Right lobe of liver (tissue), 6 donors: ENCODE data around the gene NMNAT2. TPM values are rescaled to one million over a fixed set of nuclear protein-coding genes. Genes with fewer than 3 reads are reported as not detected.

Experiments
- ATAC-seq, 4 donors: fragments of 200-7000 bp; cut with Tn5 transposase; one replicate each; pipeline ENCODE4 v1.9.1; 2020; ENCODE audit warnings: mild to moderate bottlenecking in 4 of 4, moderate library complexity in 4 of 4
- DNase-seq, 3 donors: peaks; one replicate each; pipeline ENCODE4 v3.0.0-alpha.2; 2020
- H3K27ac ChIP-seq, 3 donors: fragments of 200-600 bp; one replicate each; pipeline ENCODE4 v1.8.0; 2022
- H3K27me3 ChIP-seq, 2 donors: fragments of 200-600 bp; one replicate each; pipeline ENCODE4 v1.8.0; 2022
- H3K36me3 ChIP-seq, 4 donors: fragments of 200-600 bp; sonication (generic) in 1 of 4; one replicate each; pipeline versions ENCODE4 v1.5.1 to v1.8.0; 2017 to 2022; ENCODE audit warnings: control low read depth in 1 of 4
- H3K4me1 ChIP-seq, 4 donors: fragments of 200-600 bp; sonication (generic) in 1 of 4; one replicate each; pipeline versions ENCODE4 v1.5.1 to v1.8.0; 2017 to 2022; ENCODE audit warnings: control low read depth in 1 of 4
- H3K4me3 ChIP-seq, 3 donors: fragments of 200-600 bp; one replicate each; pipeline ENCODE4 v1.8.0; 2022
- H3K9me3 ChIP-seq, 4 donors: fragments of 200-600 bp; sonication (generic) in 1 of 4; one replicate each; pipeline versions ENCODE4 v1.5.1 to v1.8.0; 2017 to 2022; ENCODE audit warnings: control low read depth in 1 of 4
- CTCF ChIP-seq, 4 donors: fragments of 200-600 bp in 3 of 4; fragments of 450-650 bp in 1 of 4; IDR thresholded peaks; one replicate each; pipeline versions ENCODE4 v1.5.1 to v1.8.0; 2016 to 2022; ENCODE audit warnings: antibody characterized with exemption in 4 of 4, mild to moderate bottlenecking in 2 of 4
- POLR2A ChIP-seq: fragments of 450-650 bp; IDR thresholded peaks from one replicate; pipeline ENCODE4 v1.6.1; 2017; ENCODE audit warnings: antibody characterized with exemption, mild to moderate bottlenecking
- WGBS: methylation state at CpG from one replicate; pipeline ENCODE4 v1.1.6; 2018; ENCODE audit warnings: low coverage, low lambda C conversion rate; ENCODE audit not compliant: insufficient coverage; ENCODE audit errors: missing lambda C conversion rate; 5-methylcytosine and 5-hydroxymethylcytosine counted together
- intact Hi-C, 2 donors: fragments of 100-400 bp; cut with DNase I; formaldehyde crosslinking; loops; one replicate each; pipeline versions ENCODE4 v1.11.2 to v1.14.1; 2022
- total RNA-seq, 6 experiments: library from RNA; depleted of rRNA in 2 of 6; stranded (reverse); fragments of >200 nt in 2 of 6; fragmentation: NEBNext Ultra II Directional in 3 of 6; extraction: Animal tissue kit (Norgen Biotek cat#: 25700) in 3 of 6; gene quantifications; one replicate each; pipeline versions ENCODE4 v1.1.0 to v1.2.4, GENCODE V29; 2016 to 2023
- donor health status: DM: no; HTN: yes; CAD: no.
- donor health status: DM: no; HTN: no; CAD: no.
- donor health status: DM: no; HTN: no; CAD: no.
- donor health status: DM: no; HTN: yes; CAD: no.
- donor health status: DM: no; HTN: yes; CAD: no.

NMNAT2 gene
- total RNA-seq, 6 experiments from 2014 or later = 0.06 to 0.07 (median 0.06) TPM; not detected in 3

- Histone ChIP-seq H3K4me1 (peaks cover 0 to 2% (median 0%) of the 10 kb centered on the region in 4 donors), H3K27ac (no peak overlapping the region), H3K4me3 (no peak overlapping the region), H3K27me3 (no peaks in the 10 kb centered on the region), H3K9me3 (no peaks in the 10 kb centered on the region), H3K36me3 (no peaks in the 10 kb centered on the region)
- intact Hi-C loops = no loop called here
- WGBS = 87% methylated on average over 3 of the region's 3 CpGs
- ATAC-seq (no peak), DNase-seq (no peak)
- TF ChIP-seq CTCF (IDR thresholded peaks at IDR 0.05) = no peak
- no peak for TF ChIP-seq POLR2A
These were observed 105.1 kb downstream of the NMNAT2 start for GRCh38 chr1:183313063-183313462.

- no peak for ATAC-seq
- Histone ChIP-seq H3K4me1 (no peaks in the 10 kb centered on the region), H3K9me3 (no peaks in the 10 kb centered on the region), H3K4me3 (no peak overlapping the region), H3K27ac (no peak overlapping the region), H3K27me3 (no peaks in the 10 kb centered on the region), H3K36me3 (no peaks in the 10 kb centered on the region)
- 78% methylated on average over 5 of the region's 5 CpGs for WGBS
- DNase-seq = no peak
- intact Hi-C loops = no loop called here
- TF ChIP-seq CTCF (IDR thresholded peaks at IDR 0.05) (no peak), POLR2A (no peak)
These were observed 107.3 kb downstream of the NMNAT2 start for GRCh38 chr1:183310753-183311479.

GRCh38 chr1:183308719-183309118, 109.5 kb downstream of the NMNAT2 start:
- H3K4me3 ChIP-seq = no peak overlapping the region
- H3K27me3 ChIP-seq = no peaks in the 10 kb centered on the region
- TF ChIP-seq POLR2A = no peak
- no peak for TF ChIP-seq CTCF (IDR thresholded peaks at IDR 0.05)
- H3K9me3 ChIP-seq = no peaks in the 10 kb centered on the region
- H3K27ac ChIP-seq = no peak overlapping the region
- intact Hi-C loops = no loop called here
- no peak for ATAC-seq
- H3K4me1 ChIP-seq = no peaks in the 10 kb centered on the region
- DNase-seq = no peak
- no peaks in the 10 kb centered on the region for H3K36me3 ChIP-seq
- WGBS = 97% methylated on average over 3 of the region's 4 CpGs

GRCh38 chr1:183306317-183307042, 111.7 kb downstream of the NMNAT2 start:
- Histone ChIP-seq H3K4me1 (no peaks in the 10 kb centered on the region), H3K27me3 (no peaks in the 10 kb centered on the region), H3K9me3 (no peaks in the 10 kb centered on the region), H3K4me3 (no peak overlapping the region), H3K36me3 (no peaks in the 10 kb centered on the region), H3K27ac (no peak overlapping the region)
- ATAC-seq = peak; percentile 86 to 97 (median 93)
- intact Hi-C loops = no loop called here
- WGBS = 36% methylated on average over 5 of the region's 5 CpGs
- TF ChIP-seq CTCF (IDR thresholded peaks at IDR 0.05) (peak; percentile 26 to 60 (median 39)), POLR2A (no peak)
- DNase-seq = peak in 2 of 3 donors; percentile 57 to 63
